Renal cortex interstitium (tissue), 11 donors: ENCODE data around the gene STMN1. TPM values are rescaled to one million over a fixed set of nuclear protein-coding genes. Genes with fewer than 3 reads are reported as not detected.

Source experiments
- DNase-seq, 11 donors: peaks; one replicate each; pipeline ENCODE4 v3.0.0-alpha.2; 2013; ENCODE audit warnings: low read depth in 9 of 11, low spot score in 4 of 11; ENCODE audit errors: extremely low read depth in 1 of 11
- polyA plus RNA-seq, 3 donors: library from polyadenylated mRNA; unstranded; fragments of 120-200 nt; gene quantifications; one replicate each; pipeline ENCODE4 v1.2.1, GENCODE V29; 2013; ENCODE audit not compliant: insufficient read length in 3 of 3

The STMN1 gene
- polyA plus RNA-seq, 3 donors, result 982 to 1,465 (median 1,271) TPM

DNA sequence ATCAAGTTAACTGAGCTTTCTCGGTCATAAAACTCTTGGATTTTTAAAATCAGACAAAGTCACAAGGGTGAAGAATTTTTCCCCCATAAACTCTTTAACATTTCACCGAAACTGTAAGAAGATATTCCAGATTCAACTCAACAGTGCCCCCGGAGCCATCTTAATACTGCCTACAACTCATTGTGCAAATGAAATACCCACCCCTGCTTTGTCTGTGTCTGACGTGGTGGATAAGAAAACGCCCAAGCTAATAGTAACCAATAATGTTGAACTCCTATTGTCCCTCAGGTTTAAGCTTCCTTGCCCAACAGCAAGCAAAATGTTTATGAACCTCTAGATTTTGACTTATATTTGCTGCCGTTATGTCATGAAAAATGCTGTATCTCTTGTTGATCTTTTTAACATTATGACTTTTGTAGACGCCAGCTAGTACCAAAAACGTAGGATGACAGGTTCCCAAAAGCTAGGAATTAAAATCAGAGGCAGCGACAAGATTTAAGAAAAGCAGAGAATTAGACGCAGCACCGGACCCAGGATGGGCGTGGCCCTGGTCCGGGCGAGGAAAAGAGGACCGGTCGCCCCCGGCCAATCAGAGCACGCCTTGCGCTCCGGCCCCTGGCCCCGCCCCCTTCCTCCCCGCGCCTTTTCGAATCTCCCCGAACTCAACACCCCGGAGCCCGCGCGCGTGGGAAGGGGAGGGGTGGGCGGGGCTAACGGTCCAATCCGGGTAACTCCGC lies 1.1 kb downstream of the STMN1 start:
- peak; percentile 81 to 93 (median 90) for DNase-seq

DNA sequence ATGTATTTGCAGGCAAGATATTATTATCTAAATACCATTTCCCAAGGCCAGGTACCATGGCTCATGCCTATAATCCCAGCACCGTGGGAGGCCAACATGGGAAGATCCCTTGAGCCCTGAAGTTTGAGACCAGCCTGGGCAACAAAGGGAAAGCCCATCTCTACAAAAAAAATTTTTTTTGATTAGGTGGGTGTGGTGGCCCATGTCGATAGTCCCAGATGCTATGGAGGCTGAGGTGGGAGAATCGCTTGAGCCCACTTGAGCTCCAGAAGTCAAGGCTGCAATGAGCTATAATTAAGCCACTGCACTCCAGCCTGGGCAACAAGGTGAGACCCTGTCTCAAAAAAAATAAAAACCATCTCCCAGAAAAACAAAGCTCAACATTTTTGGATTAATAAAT lies 2.2 kb downstream of the STMN1 start:
- no peak for DNase-seq

DNA sequence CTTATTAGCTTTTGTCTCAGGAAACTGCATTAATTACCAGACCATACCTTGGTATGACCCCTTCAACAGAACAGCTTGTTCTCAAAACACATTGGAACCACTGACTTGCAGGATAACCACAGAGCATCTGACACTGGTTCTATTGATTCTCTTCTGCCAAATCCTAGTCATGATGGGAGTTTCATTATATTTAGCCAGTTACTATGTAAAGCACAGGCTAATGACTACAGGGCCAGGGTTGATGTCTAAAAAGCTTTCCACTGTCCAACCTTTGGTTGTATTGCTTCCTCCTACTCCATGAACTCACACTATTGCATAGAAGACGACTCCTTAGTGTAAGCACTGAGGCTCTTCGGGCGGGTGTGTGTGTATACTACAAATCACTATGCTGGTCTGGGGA lies 3.8 kb downstream of the STMN1 start:
- no peak for DNase-seq

DNA sequence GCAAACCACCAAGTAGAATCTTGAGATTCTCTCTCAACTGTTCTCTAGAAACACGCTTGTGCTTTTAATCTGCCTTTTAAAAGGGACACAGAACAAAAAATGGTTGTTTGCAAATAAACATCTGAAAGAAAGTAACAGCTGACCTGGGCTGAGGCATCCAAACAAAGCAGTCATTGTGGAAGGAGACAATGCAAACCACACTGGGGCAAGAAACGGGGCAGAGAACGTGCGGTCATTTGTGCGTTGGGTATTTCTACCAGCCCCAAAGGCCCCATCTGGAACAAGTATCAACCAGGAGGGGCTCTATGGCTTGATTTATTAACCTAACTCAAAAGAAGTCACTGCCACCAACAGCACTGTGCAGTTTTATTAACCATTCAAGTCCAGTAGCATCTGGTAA lies 6.0 kb downstream of the STMN1 start:
- no peak for DNase-seq

DNA sequence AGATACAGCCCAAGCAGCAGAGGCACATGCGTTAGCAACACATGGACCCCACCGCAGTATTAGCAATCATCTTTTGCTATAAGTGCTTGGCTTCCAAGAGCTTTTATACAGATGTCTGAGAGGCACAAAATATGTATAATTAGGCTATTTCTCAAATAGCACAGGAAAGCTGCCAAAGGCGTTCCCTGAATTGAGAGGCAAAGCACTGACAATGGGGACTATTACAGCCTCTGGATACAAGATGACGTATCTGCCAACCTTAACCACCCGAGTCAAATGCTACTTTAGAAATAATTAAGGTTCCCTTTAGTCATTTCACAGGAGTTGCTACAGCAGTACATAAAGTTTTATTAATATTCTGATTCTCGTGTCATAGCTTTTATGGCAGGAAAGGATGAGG lies 6.4 kb downstream of the STMN1 start:
- DNase-seq, result no peak

DNA sequence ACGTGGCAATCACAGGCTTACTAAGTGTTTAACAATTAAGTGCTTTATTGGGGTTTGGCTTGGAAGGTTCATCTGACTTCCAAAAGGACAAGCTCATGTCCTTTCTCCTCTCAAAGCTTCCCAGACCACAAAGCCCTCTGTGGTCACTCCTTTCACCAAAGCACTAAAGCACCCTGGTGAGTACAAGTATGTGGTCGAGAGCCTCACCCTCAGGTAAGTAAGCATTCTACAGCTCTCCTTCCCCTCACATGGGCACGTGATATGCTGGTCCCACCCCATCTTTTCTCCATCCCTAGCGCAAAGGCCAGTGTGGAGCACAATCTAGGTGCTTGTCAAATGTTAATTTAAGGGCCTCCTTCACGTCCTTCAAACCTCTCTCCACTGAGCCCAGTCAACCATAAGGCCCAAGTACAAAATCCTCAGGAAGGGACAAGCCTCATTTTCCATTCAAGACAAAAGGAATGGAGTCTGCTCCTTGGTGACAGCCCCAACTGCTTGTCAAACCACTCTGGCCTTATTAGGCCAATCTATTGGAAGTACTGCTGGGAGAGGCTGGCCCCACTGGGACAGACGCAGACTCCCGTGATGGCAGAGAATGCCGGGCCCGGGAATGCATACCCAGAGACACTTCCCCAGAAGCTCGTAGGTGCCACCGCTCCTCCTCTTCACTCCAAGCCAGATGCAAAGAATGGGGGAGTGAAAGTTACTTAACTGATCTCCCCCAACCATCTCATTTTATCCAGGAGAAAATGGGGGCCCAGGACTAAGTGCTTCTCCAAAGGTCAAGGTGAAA lies 7.8 kb downstream of the STMN1 start:
- DNase-seq, result no peak

DNA sequence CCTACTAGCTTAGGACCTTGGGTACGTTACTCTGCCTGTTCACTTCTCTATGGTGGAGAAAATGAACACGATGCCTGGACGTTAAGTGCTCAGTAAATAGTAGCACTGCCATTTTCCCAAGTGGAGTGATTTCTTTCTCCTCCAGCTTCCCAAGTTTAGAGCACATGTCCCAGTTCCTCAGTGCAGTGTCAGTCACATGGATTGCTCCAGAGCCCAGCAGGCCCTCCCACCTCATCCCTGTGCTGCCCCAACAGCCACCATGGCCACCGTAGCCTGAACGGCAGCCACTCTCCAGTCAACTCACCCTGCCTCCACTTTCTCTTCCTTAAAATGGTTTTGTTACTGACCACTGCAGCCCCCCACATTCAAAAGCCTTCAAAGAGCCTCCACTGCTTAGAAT lies 8.5 kb downstream of the STMN1 start:
- no peak for DNase-seq

DNA sequence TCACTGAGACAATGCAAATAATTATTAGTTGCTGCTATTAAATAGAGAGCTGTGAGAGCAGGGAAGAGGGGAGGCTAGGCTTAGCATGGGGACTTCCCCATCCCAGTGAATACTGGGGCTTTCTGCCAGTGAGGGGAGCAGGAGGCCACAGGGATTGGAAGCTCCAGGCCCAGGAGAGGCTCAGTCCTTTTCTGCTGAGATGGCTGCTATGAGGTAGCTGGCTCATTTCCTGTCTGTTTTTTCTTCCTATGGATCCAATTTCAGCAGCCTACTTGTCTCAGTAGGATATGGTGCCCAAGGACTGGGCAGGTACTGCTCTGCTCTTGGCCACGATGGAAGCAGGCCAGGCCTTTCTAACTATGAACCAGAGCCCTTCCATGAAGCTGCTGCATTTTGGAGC lies 10.0 kb downstream of the STMN1 start:
- no peak for DNase-seq

DNA sequence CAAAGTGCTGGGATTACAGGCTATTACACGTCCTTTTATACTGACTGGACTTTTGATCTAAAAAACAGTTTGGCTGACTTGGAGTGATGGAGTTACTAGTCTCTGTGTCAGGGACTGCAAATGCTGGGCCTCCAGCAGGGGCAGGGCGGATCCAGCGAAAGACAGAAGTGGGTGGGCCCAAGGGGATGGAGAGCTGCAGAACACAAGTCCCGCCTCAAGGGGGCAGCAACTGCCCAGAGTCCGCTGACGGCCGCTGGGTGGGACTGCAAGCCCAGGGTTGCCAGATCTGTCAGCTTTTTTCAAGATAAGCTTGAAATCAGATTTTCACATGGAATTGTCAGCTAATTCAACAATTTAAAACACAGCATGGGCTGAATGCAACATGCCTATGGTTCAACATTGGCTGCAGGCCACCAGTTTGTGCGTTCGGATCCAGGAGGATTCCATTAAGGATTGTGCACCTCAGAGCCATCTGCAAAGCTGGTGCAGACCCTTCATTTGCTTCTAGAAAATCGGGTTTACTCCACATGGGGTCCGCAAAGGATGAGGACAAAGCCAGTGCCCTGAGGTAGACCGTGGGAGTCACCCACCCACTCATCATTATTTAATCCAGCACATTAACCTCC lies 10.7 kb downstream of the STMN1 start:
- peak in 9 of 11 donors; percentile 85 to 91 (median 90) for DNase-seq

DNA sequence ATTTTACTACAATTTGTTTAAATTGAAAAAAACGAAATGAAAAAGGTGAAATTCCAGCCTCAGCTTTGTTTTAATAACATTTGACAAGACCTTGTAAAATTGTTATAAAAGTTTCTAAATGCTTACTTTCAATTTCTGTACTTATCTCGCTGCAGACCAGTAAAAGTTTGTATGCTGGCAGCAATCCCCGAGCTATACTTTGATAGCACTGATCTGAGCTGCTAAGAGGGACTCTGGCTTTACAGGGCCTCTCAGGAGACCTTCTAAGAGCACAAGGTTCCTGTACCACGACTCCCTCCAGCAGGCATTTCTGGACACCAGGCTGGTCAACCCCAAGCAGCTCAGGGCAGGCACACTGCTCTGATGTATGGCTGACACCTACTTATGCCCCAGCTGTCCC lies 13.1 kb downstream of the STMN1 start:
- no peak for DNase-seq

DNA sequence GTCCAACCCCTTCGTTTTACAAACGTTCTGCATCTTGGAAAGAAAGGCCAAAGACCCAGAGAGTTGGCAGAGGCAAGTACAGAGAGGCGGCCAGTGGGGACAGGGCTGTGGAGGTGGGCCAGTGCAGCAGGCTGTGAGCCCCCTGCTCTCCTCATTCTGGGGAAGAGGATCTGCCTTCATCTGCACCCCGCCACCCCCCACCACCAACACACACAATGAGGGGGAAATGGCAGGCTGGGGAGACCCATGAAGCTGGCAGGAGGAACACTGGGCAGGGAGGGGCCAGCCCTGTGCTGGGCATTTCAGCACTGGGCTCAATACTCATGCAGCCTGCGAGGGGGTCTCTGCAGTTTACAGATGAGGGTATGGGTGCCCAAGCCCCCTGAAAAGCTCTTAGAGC lies 14.6 kb downstream of the STMN1 start:
- no peak for DNase-seq

DNA sequence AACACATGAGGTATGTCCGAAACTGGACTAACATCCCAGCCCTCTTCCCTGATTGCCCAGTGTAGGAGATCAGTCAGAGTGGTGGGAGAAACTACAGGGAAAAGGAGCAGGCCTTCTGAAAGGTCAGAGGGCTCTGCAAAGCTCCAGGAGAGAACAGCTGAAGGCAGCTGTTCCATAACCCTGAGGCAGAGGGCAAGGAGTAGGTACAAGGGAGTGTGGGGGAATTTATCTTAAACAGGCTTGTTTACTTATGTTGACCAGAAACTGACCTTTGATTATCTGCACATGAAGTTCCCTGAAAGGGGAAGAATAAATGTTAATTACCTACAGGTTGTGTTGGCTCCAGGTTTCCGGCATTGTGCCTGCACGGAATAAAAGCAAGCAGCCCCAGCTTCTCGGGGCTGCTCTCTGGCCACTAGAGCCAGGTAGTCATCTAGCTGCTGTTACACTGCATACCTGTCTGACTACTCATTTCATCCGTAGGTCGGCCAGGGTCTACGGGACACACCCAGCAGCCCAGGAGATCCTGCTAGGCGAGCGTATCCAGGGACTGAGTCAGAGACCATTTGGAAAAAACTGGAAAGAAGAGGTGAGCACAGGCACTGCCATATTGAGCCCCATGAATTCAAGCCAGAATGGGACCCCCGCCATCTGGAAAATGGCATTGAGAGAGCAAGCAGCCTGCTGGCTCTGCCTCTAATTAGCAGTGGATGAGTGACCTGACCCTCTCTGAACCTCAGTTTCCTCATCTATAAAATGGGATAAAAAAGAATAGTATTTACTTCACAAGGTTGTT lies 15.8 kb downstream of the STMN1 start:
- no peak for DNase-seq

DNA sequence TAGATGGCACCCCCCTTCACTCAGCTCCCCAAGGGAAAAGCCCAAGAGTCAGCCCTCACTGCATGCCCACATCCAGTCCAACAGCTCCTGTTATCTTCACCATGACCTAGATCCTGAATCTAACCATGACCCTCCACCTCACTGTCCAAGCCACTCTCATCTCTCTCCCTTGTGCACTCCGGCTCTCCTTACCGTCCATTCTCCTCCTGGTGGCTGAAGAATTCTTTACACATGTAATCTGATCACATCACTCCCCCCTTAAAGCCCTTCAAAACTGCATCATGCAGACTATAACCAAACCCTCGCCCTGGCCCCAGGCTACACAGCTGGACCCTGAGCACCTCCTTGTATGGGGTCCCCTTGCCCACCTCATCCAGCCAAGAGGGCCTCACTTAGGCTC lies 16.7 kb downstream of the STMN1 start:
- no peak for DNase-seq

DNA sequence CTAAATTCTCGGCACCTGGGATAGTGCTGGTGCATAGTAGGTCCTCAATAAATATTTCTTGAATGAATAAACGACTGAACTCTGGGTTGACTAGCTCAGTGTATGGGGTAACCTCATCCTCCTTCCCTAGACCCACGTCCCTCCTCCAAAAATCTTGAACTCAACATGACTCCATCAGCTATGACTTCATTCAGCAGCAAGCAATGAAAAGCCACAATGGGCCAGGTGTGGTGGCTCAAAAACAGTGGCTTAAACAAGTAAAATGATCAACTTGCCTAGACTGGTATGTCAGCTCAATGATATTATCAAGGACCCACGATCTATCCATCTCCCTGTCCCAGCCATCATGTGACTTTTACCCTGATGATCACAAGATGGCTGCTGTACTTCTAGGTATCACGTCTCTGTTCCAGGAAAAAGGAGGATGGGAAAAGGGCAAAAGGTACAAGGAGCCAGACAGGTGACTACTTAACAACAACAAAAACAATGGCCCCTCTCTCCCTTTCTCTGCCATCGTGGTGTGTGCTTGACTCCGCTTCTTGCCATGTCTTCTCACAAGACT lies 17.7 kb downstream of the STMN1 start:
- DNase-seq, result no peak

DNA sequence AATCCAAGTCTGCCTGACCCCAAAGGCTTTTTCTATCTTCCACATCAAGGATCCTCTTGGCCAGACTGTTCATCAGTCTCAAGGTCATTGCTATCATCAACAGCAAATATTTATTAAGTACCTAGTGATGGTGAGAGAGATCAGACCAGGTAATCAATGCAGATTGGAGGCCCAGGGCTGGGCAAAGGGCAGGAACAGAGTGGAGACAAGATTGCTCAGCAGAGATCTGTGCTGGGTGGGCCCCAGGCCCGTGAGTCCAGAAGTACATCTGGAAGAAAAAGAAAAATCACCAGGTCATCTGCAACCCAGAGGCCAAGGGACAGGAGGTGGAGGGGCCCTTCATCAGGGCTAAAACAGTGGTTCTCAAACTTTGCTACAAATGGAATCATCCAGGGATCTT lies 20.6 kb downstream of the STMN1 start:
- no peak for DNase-seq

DNA sequence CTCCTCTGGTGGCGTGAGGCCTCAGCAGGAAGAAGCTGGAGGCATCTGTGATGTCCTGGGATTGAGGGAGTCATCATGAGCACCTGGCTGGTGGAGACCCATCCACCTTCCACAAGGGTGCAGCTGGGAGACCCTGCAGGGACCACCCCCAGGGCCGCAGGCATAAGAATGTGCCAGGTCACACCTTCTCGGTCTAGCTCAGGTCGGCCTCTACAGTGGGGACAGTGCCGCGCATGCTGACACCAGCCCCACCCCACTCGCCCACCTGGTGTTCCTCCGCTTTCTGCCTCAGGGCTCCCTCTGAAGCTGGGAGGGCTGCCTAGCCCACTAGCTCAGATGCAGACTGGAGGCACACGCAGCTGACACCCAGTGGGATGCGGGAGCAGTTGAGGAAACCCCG lies 25.0 kb downstream of the STMN1 start:
- DNase-seq, result no peak

DNA sequence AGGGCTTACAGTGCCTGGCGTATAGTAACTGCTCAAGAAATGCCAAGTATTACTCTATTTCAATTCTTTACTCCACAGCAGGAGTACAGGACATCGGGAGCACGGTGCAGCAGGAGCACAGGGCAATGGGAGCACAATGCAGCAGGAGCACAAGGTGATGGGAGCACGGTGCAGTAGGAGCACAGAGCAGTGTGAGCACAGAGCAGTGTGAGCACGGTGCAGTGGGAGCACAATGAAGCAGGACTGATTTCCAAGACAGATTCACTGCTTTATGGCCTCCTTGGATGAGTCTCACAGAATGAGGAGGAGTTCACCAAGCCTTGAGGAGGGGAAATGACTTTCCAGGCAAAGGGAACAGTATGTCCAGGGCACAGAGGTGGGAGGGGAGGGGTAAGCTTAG lies 25.7 kb downstream of the STMN1 start:
- no peak for DNase-seq

DNA sequence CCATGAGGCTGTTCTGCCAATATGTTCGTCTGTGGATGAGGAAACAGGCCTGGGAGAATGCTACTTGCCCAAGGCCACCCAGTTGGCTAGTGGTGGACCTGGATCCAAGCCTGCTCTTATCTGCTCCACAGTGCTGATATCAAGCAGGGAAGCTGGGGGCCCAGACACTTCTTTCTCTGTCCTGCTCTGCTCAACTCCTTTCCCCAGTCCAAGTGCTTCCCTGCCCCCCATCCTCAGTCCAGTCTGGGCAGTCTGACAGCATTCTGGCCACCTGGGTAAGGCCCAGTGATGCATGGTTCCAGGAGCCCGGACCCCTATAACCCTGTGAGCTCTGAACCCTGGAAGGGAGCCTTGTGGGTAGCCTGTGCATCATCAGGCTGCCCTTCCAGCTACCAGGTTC lies 26.5 kb downstream of the STMN1 start:
- no peak for DNase-seq

DNA sequence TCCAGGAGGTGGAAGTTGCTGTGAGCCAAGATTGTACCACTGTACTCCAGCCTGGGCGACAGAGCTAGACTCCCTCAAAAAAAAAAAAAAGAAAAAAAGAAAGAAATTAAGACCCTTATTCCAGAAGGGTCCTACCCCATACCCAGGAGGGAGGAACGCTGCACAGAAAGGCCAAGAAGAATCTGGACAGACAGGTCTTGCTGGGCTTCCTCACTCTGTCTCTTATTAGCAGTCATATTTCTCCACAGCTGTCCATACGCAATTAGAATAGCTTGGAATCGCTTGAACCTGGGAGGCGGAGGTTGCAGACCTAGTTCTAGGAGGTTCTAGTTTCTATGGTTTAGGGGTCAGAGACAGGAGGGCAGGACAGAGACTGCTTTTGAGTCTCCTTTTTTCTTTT lies 27.5 kb downstream of the STMN1 start:
- no peak for DNase-seq
